ENCODE measurements around the gene PDE5A. TPM values are rescaled to one million over a fixed set of nuclear protein-coding genes. Genes with fewer than 3 reads are reported as not detected.
"Not testable (repeated sequence)": the region's sequence is repeated elsewhere in the genome, so short reads cannot be mapped to it uniquely, and the experiment has no call there.

The PDE5A gene
- total and polyA plus RNA-seq, 9 donors = 14.0 to 26.1 (median 16.3) TPM

GRCh38 chr4:119664168-119664907 is 35.7 kb upstream of the PDE5A start:
- no peaks in the 10 kb centered on the region for H3K4me1 ChIP-seq (ENCODE audit: control insufficient read depth, insufficient read depth, low read length)
- no peak for DNase-seq
- no peaks in the 10 kb centered on the region for H3K9me3 ChIP-seq (replicated peaks; ENCODE audit: control insufficient read depth, low read depth, low read length)
- H3K27me3 ChIP-seq (ENCODE audit: control insufficient read depth, insufficient read depth, low read length) = no peaks in the 10 kb centered on the region
- H3K4me3 ChIP-seq (ENCODE audit: low read length) = no peak overlapping the region
- no peaks in the 10 kb centered on the region for H3K36me3 ChIP-seq (ENCODE audit: control insufficient read depth, insufficient read depth, low read length)
- no CpG with 5 or more reads among the region's 3 CpGs for WGBS (ENCODE audit: insufficient coverage)
- H3K27ac ChIP-seq (ENCODE audit: low read length) = no peak overlapping the region

- H3K4me1 ChIP-seq (ENCODE audit: control insufficient read depth, insufficient read depth, low read length) = no peaks in the 10 kb centered on the region
- no peak for DNase-seq
- no peak overlapping the region for H3K27ac ChIP-seq (ENCODE audit: low read length)
- no CpG with 5 or more reads among the region's 1 CpG for WGBS (ENCODE audit: insufficient coverage)
- no peaks in the 10 kb centered on the region for H3K9me3 ChIP-seq (replicated peaks; ENCODE audit: control insufficient read depth, low read depth, low read length)
- H3K27me3 ChIP-seq (ENCODE audit: control insufficient read depth, insufficient read depth, low read length) = no peaks in the 10 kb centered on the region
- no peaks in the 10 kb centered on the region for H3K36me3 ChIP-seq (ENCODE audit: control insufficient read depth, insufficient read depth, low read length)
- H3K4me3 ChIP-seq (ENCODE audit: low read length) = no peak overlapping the region
Measured at GRCh38 chr4:119663160-119663788, 34.7 kb upstream of the PDE5A start.

GRCh38 chr4:119662612-119663011 is 34.0 kb upstream of the PDE5A start:
- not testable (repeated sequence) for H3K27ac ChIP-seq (ENCODE audit: low read length); DNase-seq; H3K4me3 ChIP-seq (ENCODE audit: low read length); H3K9me3 ChIP-seq (replicated peaks; ENCODE audit: control insufficient read depth, low read depth, low read length); H3K4me1 ChIP-seq (ENCODE audit: control insufficient read depth, insufficient read depth, low read length); H3K36me3 ChIP-seq (ENCODE audit: control insufficient read depth, insufficient read depth, low read length); H3K27me3 ChIP-seq (ENCODE audit: control insufficient read depth, insufficient read depth, low read length)
- WGBS (ENCODE audit: insufficient coverage) = no CpG with 5 or more reads among the region's 2 CpGs

GRCh38 chr4:119661231-119661630 is 32.6 kb upstream of the PDE5A start:
- DNase-seq = no peak
- Histone ChIP-seq H3K9me3 (replicated peaks; ENCODE audit: control insufficient read depth, low read depth, low read length) (no peaks in the 10 kb centered on the region), H3K4me3 (ENCODE audit: low read length) (no peak overlapping the region), H3K36me3 (ENCODE audit: control insufficient read depth, insufficient read depth, low read length) (no peaks in the 10 kb centered on the region), H3K4me1 (ENCODE audit: control insufficient read depth, insufficient read depth, low read length) (no peaks in the 10 kb centered on the region), H3K27me3 (ENCODE audit: control insufficient read depth, insufficient read depth, low read length) (no peaks in the 10 kb centered on the region), H3K27ac (ENCODE audit: low read length) (no peak overlapping the region)
- WGBS (ENCODE audit: insufficient coverage) = no CpG with 5 or more reads among the region's 1 CpG

GRCh38 chr4:119659576-119659975 is 31.0 kb upstream of the PDE5A start:
- no peak overlapping the region for H3K27ac ChIP-seq (ENCODE audit: low read length)
- H3K27me3 ChIP-seq (ENCODE audit: control insufficient read depth, insufficient read depth, low read length) = no peaks in the 10 kb centered on the region
- H3K4me3 ChIP-seq (ENCODE audit: low read length) = no peak overlapping the region
- H3K36me3 ChIP-seq (ENCODE audit: control insufficient read depth, insufficient read depth, low read length) = no peaks in the 10 kb centered on the region
- H3K4me1 ChIP-seq (ENCODE audit: control insufficient read depth, insufficient read depth, low read length) = no peaks in the 10 kb centered on the region
- no peak for DNase-seq
- no peaks in the 10 kb centered on the region for H3K9me3 ChIP-seq (replicated peaks; ENCODE audit: control insufficient read depth, low read depth, low read length)

- no peak for DNase-seq
- no peaks in the 10 kb centered on the region for H3K9me3 ChIP-seq (replicated peaks; ENCODE audit: control insufficient read depth, low read depth, low read length)
- no peak overlapping the region for H3K27ac ChIP-seq (ENCODE audit: low read length)
- H3K4me1 ChIP-seq (ENCODE audit: control insufficient read depth, insufficient read depth, low read length) = no peaks in the 10 kb centered on the region
- H3K4me3 ChIP-seq (ENCODE audit: low read length) = no peak overlapping the region
- no peaks in the 10 kb centered on the region for H3K36me3 ChIP-seq (ENCODE audit: control insufficient read depth, insufficient read depth, low read length)
- no peaks in the 10 kb centered on the region for H3K27me3 ChIP-seq (ENCODE audit: control insufficient read depth, insufficient read depth, low read length)
Measured at GRCh38 chr4:119657111-119657611, 28.6 kb upstream of the PDE5A start.

- H3K4me3 ChIP-seq (ENCODE audit: low read length) = no peak overlapping the region
- H3K4me1 ChIP-seq (ENCODE audit: control insufficient read depth, insufficient read depth, low read length) = no peaks in the 10 kb centered on the region
- H3K9me3 ChIP-seq (replicated peaks; ENCODE audit: control insufficient read depth, low read depth, low read length) = no peaks in the 10 kb centered on the region
- no peaks in the 10 kb centered on the region for H3K36me3 ChIP-seq (ENCODE audit: control insufficient read depth, insufficient read depth, low read length)
- no peaks in the 10 kb centered on the region for H3K27me3 ChIP-seq (ENCODE audit: control insufficient read depth, insufficient read depth, low read length)
- DNase-seq = no peak
- no peak overlapping the region for H3K27ac ChIP-seq (ENCODE audit: low read length)
Measured at GRCh38 chr4:119656342-119656741, 27.7 kb upstream of the PDE5A start.

- no peak overlapping the region for H3K27ac ChIP-seq (ENCODE audit: low read length)
- no peaks in the 10 kb centered on the region for H3K36me3 ChIP-seq (ENCODE audit: control insufficient read depth, insufficient read depth, low read length)
- H3K4me3 ChIP-seq (ENCODE audit: low read length) = no peak overlapping the region
- H3K4me1 ChIP-seq (ENCODE audit: control insufficient read depth, insufficient read depth, low read length) = no peaks in the 10 kb centered on the region
- H3K27me3 ChIP-seq (ENCODE audit: control insufficient read depth, insufficient read depth, low read length) = no peaks in the 10 kb centered on the region
- H3K9me3 ChIP-seq (replicated peaks; ENCODE audit: control insufficient read depth, low read depth, low read length) = no peaks in the 10 kb centered on the region
- no CpG with 5 or more reads among the region's 4 CpGs for WGBS (ENCODE audit: insufficient coverage)
- DNase-seq = no peak
Measured at GRCh38 chr4:119655111-119655837, 26.7 kb upstream of the PDE5A start.

- Histone ChIP-seq H3K9me3 (replicated peaks; ENCODE audit: control insufficient read depth, low read depth, low read length) (no peaks in the 10 kb centered on the region), H3K4me1 (ENCODE audit: control insufficient read depth, insufficient read depth, low read length) (no peaks in the 10 kb centered on the region), H3K27ac (ENCODE audit: low read length) (no peak overlapping the region), H3K27me3 (ENCODE audit: control insufficient read depth, insufficient read depth, low read length) (no peaks in the 10 kb centered on the region), H3K4me3 (ENCODE audit: low read length) (no peak overlapping the region), H3K36me3 (ENCODE audit: control insufficient read depth, insufficient read depth, low read length) (no peaks in the 10 kb centered on the region)
- no CpG with 5 or more reads among the region's 4 CpGs for WGBS (ENCODE audit: insufficient coverage)
- no peak for DNase-seq
Measured at GRCh38 chr4:119653990-119654389, 25.4 kb upstream of the PDE5A start.

- H3K27ac ChIP-seq (ENCODE audit: low read length) = no peak overlapping the region
- no peaks in the 10 kb centered on the region for H3K27me3 ChIP-seq (ENCODE audit: control insufficient read depth, insufficient read depth, low read length)
- no peak for DNase-seq
- no peaks in the 10 kb centered on the region for H3K4me1 ChIP-seq (ENCODE audit: control insufficient read depth, insufficient read depth, low read length)
- WGBS (ENCODE audit: insufficient coverage) = no CpG with 5 or more reads among the region's 1 CpG
- no peaks in the 10 kb centered on the region for H3K9me3 ChIP-seq (replicated peaks; ENCODE audit: control insufficient read depth, low read depth, low read length)
- no peak overlapping the region for H3K4me3 ChIP-seq (ENCODE audit: low read length)
- H3K36me3 ChIP-seq (ENCODE audit: control insufficient read depth, insufficient read depth, low read length) = no peaks in the 10 kb centered on the region
Measured at GRCh38 chr4:119652998-119653397, 24.4 kb upstream of the PDE5A start.

Data from muscle of leg (tissue), 11 donors.